ENCODE measurements around the gene SUSD4.
"Not testable (repeated sequence)": the region's sequence is repeated elsewhere in the genome, so short reads cannot be mapped to it uniquely, and the experiment has no call there.

DNA sequence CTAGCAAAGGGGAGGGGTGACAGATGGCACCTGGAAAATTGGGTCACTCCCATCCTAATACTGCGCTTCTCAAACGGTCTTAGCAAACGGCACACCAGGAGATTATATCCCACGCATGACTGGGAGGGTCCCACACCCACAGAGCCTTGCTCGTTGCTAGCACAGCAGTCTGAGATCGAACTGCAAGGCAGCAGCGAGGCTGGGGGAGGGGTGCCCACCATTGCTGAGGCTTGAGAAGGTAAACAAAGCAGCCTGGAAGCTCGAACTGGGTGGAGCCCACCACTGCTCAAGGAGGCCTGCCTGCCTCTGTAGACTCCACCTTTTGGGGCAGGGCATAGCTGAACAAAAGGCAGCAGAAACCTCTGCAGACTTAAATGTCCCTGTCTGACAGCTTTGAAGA is 85.7 kb downstream of the SUSD4 start:
- TF ChIP-seq POLR2A (IDR thresholded peaks at IDR 0.05); CTCF (IDR thresholded peaks at IDR 0.05); POLR2AphosphoS5 (IDR thresholded peaks at IDR 0.05; ENCODE audit: insufficient read depth in 1 of 2, low read depth in 1 of 2): not testable (repeated sequence)
